Upper lobe of left lung (tissue), 4 donors: ENCODE measurements around the gene ANKIB1.

ENCODE experiments used
- EP300 ChIP-seq, 4 donors: sonication (generic); formaldehyde crosslinking; IDR thresholded peaks; one replicate each; pipeline ENCODE4 v1.5.1; 2017; ENCODE audit warnings: antibody characterized with exemption in 4 of 4, control low read depth in 2 of 4
- POLR2AphosphoS5 ChIP-seq, 2 donors: sonication (generic); formaldehyde crosslinking; IDR thresholded peaks; one replicate each; pipeline ENCODE4 v1.5.1; 2017; ENCODE audit warnings: antibody characterized with exemption in 2 of 2
- TF ChIP-seq, protein P1 (sequence below), 6 experiments: fragments of 450-650 bp in 4 of 6; fragments of 200-600 bp in 2 of 6; sonication (generic) in 2 of 6; IDR thresholded peaks; one replicate each; pipeline ENCODE4 v1.5.1; 2016 to 2019; ENCODE audit warnings: antibody characterized with exemption in 6 of 6

DNA sequence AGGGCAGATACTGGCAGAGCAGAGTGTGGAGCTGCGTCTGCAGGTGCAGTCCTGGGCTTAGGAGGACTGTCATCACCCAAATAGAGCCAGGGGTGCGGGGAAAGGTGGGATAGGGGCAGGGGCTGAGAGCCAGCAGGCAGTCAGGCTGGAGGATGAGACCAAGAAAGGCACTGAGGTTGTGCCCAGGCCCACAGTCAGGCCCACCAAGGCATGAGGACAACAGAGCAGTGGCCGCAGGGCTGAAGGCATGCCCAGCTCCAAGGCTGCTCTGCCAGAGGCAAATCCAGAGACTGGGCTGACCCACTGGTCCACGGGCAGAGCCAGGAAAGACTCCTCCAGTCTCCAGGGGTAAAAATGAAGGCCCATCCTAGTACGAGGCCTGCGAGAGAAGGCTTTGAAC, 177.2 kb downstream of the ANKIB1 start:
- TF ChIP-seq, protein P1, sequence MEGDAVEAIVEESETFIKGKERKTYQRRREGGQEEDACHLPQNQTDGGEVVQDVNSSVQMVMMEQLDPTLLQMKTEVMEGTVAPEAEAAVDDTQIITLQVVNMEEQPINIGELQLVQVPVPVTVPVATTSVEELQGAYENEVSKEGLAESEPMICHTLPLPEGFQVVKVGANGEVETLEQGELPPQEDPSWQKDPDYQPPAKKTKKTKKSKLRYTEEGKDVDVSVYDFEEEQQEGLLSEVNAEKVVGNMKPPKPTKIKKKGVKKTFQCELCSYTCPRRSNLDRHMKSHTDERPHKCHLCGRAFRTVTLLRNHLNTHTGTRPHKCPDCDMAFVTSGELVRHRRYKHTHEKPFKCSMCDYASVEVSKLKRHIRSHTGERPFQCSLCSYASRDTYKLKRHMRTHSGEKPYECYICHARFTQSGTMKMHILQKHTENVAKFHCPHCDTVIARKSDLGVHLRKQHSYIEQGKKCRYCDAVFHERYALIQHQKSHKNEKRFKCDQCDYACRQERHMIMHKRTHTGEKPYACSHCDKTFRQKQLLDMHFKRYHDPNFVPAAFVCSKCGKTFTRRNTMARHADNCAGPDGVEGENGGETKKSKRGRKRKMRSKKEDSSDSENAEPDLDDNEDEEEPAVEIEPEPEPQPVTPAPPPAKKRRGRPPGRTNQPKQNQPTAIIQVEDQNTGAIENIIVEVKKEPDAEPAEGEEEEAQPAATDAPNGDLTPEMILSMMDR (IDR thresholded peaks at IDR 0.05) = no peak
- TF ChIP-seq POLR2AphosphoS5 (IDR thresholded peaks at IDR 0.05) = no peak
- no peak for TF ChIP-seq EP300 (IDR thresholded peaks at IDR 0.05)
